ENCODE data around the gene LRP11. TPM values are rescaled to one million over a fixed set of nuclear protein-coding genes. Genes with fewer than 3 reads are reported as not detected.

Gene LRP11
- total and polyA plus RNA-seq, 2 of the 13 experiments (the other 11 are each of a cell fraction or from before 2014, with no cell fraction given) = 32.4 to 48.9 TPM

DNA sequence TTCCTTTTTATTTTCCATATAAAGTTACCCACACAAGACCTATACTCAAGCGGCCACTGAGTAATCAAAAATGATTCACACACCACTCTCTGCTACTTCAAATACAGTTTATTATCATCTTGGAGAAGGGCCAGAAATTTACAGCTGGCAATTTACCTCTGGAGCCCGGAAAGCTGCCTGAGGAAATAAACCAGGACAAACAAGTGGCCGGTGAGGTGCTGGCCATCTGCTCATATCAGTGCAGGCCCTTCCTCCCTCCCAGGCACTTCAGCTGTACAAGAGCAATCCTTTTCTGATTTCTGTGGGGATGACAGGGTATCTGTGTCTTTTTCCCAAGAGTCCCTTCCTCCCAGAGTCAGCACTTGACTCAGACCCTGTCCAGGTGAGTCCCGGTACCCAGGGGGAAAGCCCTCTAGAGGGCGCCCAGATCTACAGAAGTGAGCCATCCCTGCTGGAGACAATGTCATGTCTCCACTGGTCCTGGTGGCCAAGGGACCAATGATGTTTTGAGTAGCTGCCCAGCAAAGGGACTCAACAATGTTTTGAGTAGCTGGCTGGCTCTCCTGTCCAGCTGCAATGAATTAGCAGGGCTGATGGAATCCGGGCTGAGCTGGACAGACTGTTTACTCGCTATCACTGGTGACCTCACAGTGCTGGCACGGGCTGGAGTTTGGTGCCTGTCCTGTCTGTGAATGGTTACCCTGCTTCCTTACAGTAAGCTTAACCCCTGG is 23.6 kb downstream of the LRP11 start (continued):
- TF ChIP-seq, protein P1, sequence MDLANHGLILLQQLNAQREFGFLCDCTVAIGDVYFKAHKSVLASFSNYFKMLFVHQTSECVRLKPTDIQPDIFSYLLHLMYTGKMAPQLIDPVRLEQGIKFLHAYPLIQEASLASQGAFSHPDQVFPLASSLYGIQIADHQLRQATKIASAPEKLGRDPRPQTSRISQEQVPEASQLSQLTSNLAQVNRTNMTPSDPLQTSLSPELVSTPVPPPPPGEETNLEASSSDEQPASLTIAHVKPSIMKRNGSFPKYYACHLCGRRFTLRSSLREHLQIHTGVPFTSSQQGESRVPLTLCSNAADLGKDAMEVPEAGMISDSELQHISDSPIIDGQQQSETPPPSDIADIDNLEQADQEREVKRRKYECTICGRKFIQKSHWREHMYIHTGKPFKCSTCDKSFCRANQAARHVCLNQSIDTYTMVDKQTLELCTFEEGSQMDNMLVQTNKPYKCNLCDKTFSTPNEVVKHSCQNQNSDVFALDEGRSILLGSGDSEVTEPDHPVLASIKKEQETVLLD (CRISPR knock-in tag; IDR thresholded peaks at IDR 0.05; ENCODE audit: low read depth) = no peak
- TF ChIP-seq, protein P2, sequence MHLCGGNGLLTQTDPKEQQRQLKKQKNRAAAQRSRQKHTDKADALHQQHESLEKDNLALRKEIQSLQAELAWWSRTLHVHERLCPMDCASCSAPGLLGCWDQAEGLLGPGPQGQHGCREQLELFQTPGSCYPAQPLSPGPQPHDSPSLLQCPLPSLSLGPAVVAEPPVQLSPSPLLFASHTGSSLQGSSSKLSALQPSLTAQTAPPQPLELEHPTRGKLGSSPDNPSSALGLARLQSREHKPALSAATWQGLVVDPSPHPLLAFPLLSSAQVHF (CRISPR knock-in tag; IDR thresholded peaks at IDR 0.05) = no peak
- no peak for TF ChIP-seq KAT2B (IDR thresholded peaks at IDR 0.05; ENCODE audit: borderline replicate concordance, low read depth, low read length)
- TF ChIP-seq, protein P3, sequence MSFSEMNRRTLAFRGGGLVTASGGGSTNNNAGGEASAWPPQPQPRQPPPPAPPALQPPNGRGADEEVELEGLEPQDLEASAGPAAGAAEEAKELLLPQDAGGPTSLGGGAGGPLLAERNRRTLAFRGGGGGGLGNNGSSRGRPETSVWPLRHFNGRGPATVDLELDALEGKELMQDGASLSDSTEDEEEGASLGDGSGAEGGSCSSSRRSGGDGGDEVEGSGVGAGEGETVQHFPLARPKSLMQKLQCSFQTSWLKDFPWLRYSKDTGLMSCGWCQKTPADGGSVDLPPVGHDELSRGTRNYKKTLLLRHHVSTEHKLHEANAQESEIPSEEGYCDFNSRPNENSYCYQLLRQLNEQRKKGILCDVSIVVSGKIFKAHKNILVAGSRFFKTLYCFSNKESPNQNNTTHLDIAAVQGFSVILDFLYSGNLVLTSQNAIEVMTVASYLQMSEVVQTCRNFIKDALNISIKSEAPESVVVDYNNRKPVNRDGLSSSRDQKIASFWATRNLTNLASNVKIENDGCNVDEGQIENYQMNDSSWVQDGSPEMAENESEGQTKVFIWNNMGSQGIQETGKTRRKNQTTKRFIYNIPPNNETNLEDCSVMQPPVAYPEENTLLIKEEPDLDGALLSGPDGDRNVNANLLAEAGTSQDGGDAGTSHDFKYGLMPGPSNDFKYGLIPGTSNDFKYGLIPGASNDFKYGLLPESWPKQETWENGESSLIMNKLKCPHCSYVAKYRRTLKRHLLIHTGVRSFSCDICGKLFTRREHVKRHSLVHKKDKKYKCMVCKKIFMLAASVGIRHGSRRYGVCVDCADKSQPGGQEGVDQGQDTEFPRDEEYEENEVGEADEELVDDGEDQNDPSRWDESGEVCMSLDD (CRISPR knock-in tag; IDR thresholded peaks at IDR 0.05; ENCODE audit: borderline replicate concordance) = no peak
- TF ChIP-seq PHB2 (IDR thresholded peaks at IDR 0.05; ENCODE audit: partially characterized antibody) = no peak
- TF ChIP-seq, protein P4, sequence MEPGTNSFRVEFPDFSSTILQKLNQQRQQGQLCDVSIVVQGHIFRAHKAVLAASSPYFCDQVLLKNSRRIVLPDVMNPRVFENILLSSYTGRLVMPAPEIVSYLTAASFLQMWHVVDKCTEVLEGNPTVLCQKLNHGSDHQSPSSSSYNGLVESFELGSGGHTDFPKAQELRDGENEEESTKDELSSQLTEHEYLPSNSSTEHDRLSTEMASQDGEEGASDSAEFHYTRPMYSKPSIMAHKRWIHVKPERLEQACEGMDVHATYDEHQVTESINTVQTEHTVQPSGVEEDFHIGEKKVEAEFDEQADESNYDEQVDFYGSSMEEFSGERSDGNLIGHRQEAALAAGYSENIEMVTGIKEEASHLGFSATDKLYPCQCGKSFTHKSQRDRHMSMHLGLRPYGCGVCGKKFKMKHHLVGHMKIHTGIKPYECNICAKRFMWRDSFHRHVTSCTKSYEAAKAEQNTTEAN (CRISPR knock-in tag; conservative IDR thresholded peaks at IDR 0.05) = no peak
- no peak for TF ChIP-seq NFYC (CRISPR knock-in tag; IDR thresholded peaks at IDR 0.05)
- TF ChIP-seq, protein P5, sequence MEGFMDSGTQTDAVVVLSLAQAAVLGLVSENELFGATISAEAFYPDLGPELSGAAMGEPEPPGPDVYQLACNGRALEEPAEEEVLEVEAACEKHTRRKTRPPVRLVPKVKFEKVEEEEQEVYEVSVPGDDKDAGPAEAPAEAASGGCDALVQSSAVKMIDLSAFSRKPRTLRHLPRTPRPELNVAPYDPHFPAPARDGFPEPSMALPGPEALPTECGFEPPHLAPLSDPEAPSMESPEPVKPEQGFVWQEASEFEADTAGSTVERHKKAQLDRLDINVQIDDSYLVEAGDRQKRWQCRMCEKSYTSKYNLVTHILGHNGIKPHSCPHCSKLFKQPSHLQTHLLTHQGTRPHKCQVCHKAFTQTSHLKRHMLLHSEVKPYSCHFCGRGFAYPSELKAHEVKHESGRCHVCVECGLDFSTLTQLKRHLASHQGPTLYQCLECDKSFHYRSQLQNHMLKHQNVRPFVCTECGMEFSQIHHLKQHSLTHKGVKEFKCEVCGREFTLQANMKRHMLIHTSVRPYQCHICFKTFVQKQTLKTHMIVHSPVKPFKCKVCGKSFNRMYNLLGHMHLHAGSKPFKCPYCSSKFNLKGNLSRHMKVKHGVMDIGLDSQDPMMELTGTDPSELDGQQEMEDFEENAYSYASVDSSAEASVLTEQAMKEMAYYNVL (CRISPR knock-in tag; IDR thresholded peaks at IDR 0.05; ENCODE audit: borderline replicate concordance) = no peak
- peak; percentile 43; the same call in 1 of the 2 replicates for TF ChIP-seq SOX5 (CRISPR knock-in tag; IDR thresholded peaks at IDR 0.05; ENCODE audit: borderline replicate concordance)
- no peak for TF ChIP-seq SRSF1 (optimal IDR thresholded peaks at IDR 0.05; ENCODE audit: low read depth, low read length)
- TF ChIP-seq, protein P6, sequence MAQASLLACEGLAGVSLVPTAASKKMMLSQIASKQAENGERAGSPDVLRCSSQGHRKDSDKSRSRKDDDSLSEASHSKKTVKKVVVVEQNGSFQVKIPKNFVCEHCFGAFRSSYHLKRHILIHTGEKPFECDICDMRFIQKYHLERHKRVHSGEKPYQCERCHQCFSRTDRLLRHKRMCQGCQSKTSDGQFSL (CRISPR knock-in tag; IDR thresholded peaks at IDR 0.05) = no peak
- TF ChIP-seq ZNF501 (CRISPR knock-in tag; IDR thresholded peaks at IDR 0.05) = no peak
- no peak for TF ChIP-seq ZNF253 (CRISPR knock-in tag; IDR thresholded peaks at IDR 0.05; ENCODE audit: borderline replicate concordance)
- TF ChIP-seq KLF16 (CRISPR knock-in tag; IDR thresholded peaks at IDR 0.05) = peak in 1 of 2 experiments; percentile 78; a peak in 2 of 4 replicates
- TF ChIP-seq SNRNP70 (IDR thresholded peaks at IDR 0.05; ENCODE audit: low read depth, low read length) = no peak
- TF ChIP-seq, protein P7, sequence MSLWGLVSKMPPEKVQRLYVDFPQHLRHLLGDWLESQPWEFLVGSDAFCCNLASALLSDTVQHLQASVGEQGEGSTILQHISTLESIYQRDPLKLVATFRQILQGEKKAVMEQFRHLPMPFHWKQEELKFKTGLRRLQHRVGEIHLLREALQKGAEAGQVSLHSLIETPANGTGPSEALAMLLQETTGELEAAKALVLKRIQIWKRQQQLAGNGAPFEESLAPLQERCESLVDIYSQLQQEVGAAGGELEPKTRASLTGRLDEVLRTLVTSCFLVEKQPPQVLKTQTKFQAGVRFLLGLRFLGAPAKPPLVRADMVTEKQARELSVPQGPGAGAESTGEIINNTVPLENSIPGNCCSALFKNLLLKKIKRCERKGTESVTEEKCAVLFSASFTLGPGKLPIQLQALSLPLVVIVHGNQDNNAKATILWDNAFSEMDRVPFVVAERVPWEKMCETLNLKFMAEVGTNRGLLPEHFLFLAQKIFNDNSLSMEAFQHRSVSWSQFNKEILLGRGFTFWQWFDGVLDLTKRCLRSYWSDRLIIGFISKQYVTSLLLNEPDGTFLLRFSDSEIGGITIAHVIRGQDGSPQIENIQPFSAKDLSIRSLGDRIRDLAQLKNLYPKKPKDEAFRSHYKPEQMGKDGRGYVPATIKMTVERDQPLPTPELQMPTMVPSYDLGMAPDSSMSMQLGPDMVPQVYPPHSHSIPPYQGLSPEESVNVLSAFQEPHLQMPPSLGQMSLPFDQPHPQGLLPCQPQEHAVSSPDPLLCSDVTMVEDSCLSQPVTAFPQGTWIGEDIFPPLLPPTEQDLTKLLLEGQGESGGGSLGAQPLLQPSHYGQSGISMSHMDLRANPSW (CRISPR knock-in tag; IDR thresholded peaks at IDR 0.05; ENCODE audit: borderline replicate concordance) = no peak
- no peak for TF ChIP-seq KLF9 (CRISPR knock-in tag; IDR thresholded peaks at IDR 0.05; ENCODE audit: low read depth)
